ENCODE results near the gene PLPP3.

Gene PLPP3

GRCh38 chr1:56591909-56592308 lies 12.5 kb upstream of the PLPP3 start:
- H3K27ac ChIP-seq: no peak overlapping the region
- TF ChIP-seq CTCF (IDR thresholded peaks at IDR 0.05) (no peak), ZFX (IDR thresholded peaks at IDR 0.05; ENCODE audit: borderline replicate concordance) (no peak)

GRCh38 chr1:56590520-56591011 lies 11.2 kb upstream of the PLPP3 start:
- no peak overlapping the region for H3K27ac ChIP-seq
- TF ChIP-seq ZFX (IDR thresholded peaks at IDR 0.05; ENCODE audit: borderline replicate concordance) (no peak), CTCF (IDR thresholded peaks at IDR 0.05) (no peak)

- no peak for TF ChIP-seq ZFX (IDR thresholded peaks at IDR 0.05; ENCODE audit: borderline replicate concordance)
- no peak for TF ChIP-seq CTCF (IDR thresholded peaks at IDR 0.05)
- H3K27ac ChIP-seq: no peak overlapping the region
Observed at GRCh38 chr1:56589369-56589768, 10.0 kb upstream of the PLPP3 start.

- TF ChIP-seq CTCF (IDR thresholded peaks at IDR 0.05) (no peak), ZFX (IDR thresholded peaks at IDR 0.05; ENCODE audit: borderline replicate concordance) (no peak)
- no peak overlapping the region for H3K27ac ChIP-seq
Observed at GRCh38 chr1:56586502-56586901, 7.1 kb upstream of the PLPP3 start.

GRCh38 chr1:56585985-56586384 lies 6.6 kb upstream of the PLPP3 start:
- H3K27ac ChIP-seq: no peak overlapping the region
- TF ChIP-seq ZFX (IDR thresholded peaks at IDR 0.05; ENCODE audit: borderline replicate concordance) (no peak), CTCF (IDR thresholded peaks at IDR 0.05) (peak; percentile 6; the same call in 1 of the 2 replicates)

GRCh38 chr1:56584910-56585528 lies 5.7 kb upstream of the PLPP3 start:
- H3K27ac ChIP-seq: no peak overlapping the region
- peak; percentile 83 for TF ChIP-seq CTCF (IDR thresholded peaks at IDR 0.05)
- TF ChIP-seq ZFX (IDR thresholded peaks at IDR 0.05; ENCODE audit: borderline replicate concordance): no peak

- H3K27ac ChIP-seq: no peak overlapping the region
- no peak for TF ChIP-seq CTCF (IDR thresholded peaks at IDR 0.05)
- TF ChIP-seq ZFX (IDR thresholded peaks at IDR 0.05; ENCODE audit: borderline replicate concordance): no peak
Observed at GRCh38 chr1:56583957-56584468, 4.7 kb upstream of the PLPP3 start.

All from 22Rv1 (cell line).